Measurements from ENCODE around the gene SWAP70. TPM values are rescaled to one million over a fixed set of nuclear protein-coding genes. Genes with fewer than 3 reads are reported as not detected.

Gene SWAP70
- total RNA-seq, 1 experiment from 2014 or later = 19.9 TPM

- TF ChIP-seq CTCF (IDR thresholded peaks at IDR 0.05; ENCODE audit: unreplicated experiment) = no peak
- no peaks in the 10 kb centered on the region for H3K4me1 Mint-ChIP-seq (ENCODE audit: low read depth, unreplicated experiment)
- H3K9me3 Mint-ChIP-seq (ENCODE audit: low read depth, unreplicated experiment) = no peaks in the 10 kb centered on the region
- intact Hi-C loops (cut with micrococcal nuclease; ENCODE audit: unreplicated experiment) = loop anchor here (10.0 kb wide), 1 partner anchor 700 kb away; no protein-coding TSS in a partner anchor
- CTCF ChIA-PET = no interaction called here
- no peak overlapping the region for H3K27ac Mint-ChIP-seq (ENCODE audit: unreplicated experiment)
- no peaks in the 10 kb centered on the region for H3K36me3 Mint-ChIP-seq (ENCODE audit: insufficient read depth, unreplicated experiment)
- DNase-seq = no peak
- H3K27me3 Mint-ChIP-seq (ENCODE audit: unreplicated experiment) = peaks cover 16% of the 10 kb centered on the region
- BruUV-seq (replicated peaks) = no TSS peak
- H3K4me3 Mint-ChIP-seq (ENCODE audit: low read depth, unreplicated experiment) = no peak overlapping the region
Observed at GRCh38 chr11:9624448-9624847, 39.4 kb upstream of the SWAP70 start.

GRCh38 chr11:9625162-9625561, 38.7 kb upstream of the SWAP70 start:
- Mint-ChIP-seq H3K9me3 (ENCODE audit: low read depth, unreplicated experiment) (no peaks in the 10 kb centered on the region), H3K36me3 (ENCODE audit: insufficient read depth, unreplicated experiment) (no peaks in the 10 kb centered on the region), H3K27ac (ENCODE audit: unreplicated experiment) (no peak overlapping the region), H3K4me1 (ENCODE audit: low read depth, unreplicated experiment) (no peaks in the 10 kb centered on the region), H3K27me3 (ENCODE audit: unreplicated experiment) (peaks cover 16% of the 10 kb centered on the region), H3K4me3 (ENCODE audit: low read depth, unreplicated experiment) (no peak overlapping the region)
- DNase-seq = no peak
- intact Hi-C loops (cut with micrococcal nuclease; ENCODE audit: unreplicated experiment) = loop anchor here (10.0 kb wide), 1 partner anchor 700 kb away; no protein-coding TSS in a partner anchor
- TF ChIP-seq CTCF (IDR thresholded peaks at IDR 0.05; ENCODE audit: unreplicated experiment) = no peak
- CTCF ChIA-PET = no interaction called here
- no TSS peak for BruUV-seq (replicated peaks)

GRCh38 chr11:9625728-9626127, 38.1 kb upstream of the SWAP70 start:
- H3K4me3 Mint-ChIP-seq (ENCODE audit: low read depth, unreplicated experiment) = no peak overlapping the region
- H3K36me3 Mint-ChIP-seq (ENCODE audit: insufficient read depth, unreplicated experiment) = no peaks in the 10 kb centered on the region
- no peak overlapping the region for H3K27ac Mint-ChIP-seq (ENCODE audit: unreplicated experiment)
- H3K9me3 Mint-ChIP-seq (ENCODE audit: low read depth, unreplicated experiment) = no peaks in the 10 kb centered on the region
- H3K4me1 Mint-ChIP-seq (ENCODE audit: low read depth, unreplicated experiment) = no peaks in the 10 kb centered on the region
- intact Hi-C loops (cut with micrococcal nuclease; ENCODE audit: unreplicated experiment) = loop anchor here (10.0 kb wide), 1 partner anchor 699 kb away; no protein-coding TSS in a partner anchor
- no TSS peak for BruUV-seq (replicated peaks)
- no peak for DNase-seq
- TF ChIP-seq CTCF (IDR thresholded peaks at IDR 0.05; ENCODE audit: unreplicated experiment) = no peak
- CTCF ChIA-PET = no interaction called here
- peaks cover 16% of the 10 kb centered on the region for H3K27me3 Mint-ChIP-seq (ENCODE audit: unreplicated experiment)

GRCh38 chr11:9626496-9627394, 37.1 kb upstream of the SWAP70 start:
- Mint-ChIP-seq H3K27me3 (ENCODE audit: unreplicated experiment) (peaks cover 16% of the 10 kb centered on the region), H3K36me3 (ENCODE audit: insufficient read depth, unreplicated experiment) (no peaks in the 10 kb centered on the region), H3K4me3 (ENCODE audit: low read depth, unreplicated experiment) (no peak overlapping the region), H3K9me3 (ENCODE audit: low read depth, unreplicated experiment) (no peaks in the 10 kb centered on the region), H3K4me1 (ENCODE audit: low read depth, unreplicated experiment) (no peaks in the 10 kb centered on the region), H3K27ac (ENCODE audit: unreplicated experiment) (no peak overlapping the region)
- intact Hi-C loops (cut with micrococcal nuclease; ENCODE audit: unreplicated experiment) = loop anchor here (10.0 kb wide), 1 partner anchor 698 kb away; no protein-coding TSS in a partner anchor
- DNase-seq = no peak
- TF ChIP-seq CTCF (IDR thresholded peaks at IDR 0.05; ENCODE audit: unreplicated experiment) = no peak
- BruUV-seq (replicated peaks) = no TSS peak
- CTCF ChIA-PET = interaction anchor here (0.5 kb wide), 1 partner anchor 545 kb away, joined by 3 read pairs; no protein-coding TSS in a partner anchor
